Gastrocnemius medialis (tissue), 4 donors: ENCODE measurements around the gene CYP1A1.

Experiments used
- POLR2A ChIP-seq, 2 donors: fragments of 450-650 bp; IDR thresholded peaks; one replicate each; pipeline ENCODE4 v1.6.1; 2017; ENCODE audit warnings: antibody characterized with exemption in 2 of 2, mild to moderate bottlenecking in 2 of 2, moderate library complexity in 2 of 2
- TF ChIP-seq, protein P1 (sequence below), 5 experiments: fragments of 450-650 bp in 3 of 5; fragments of 200-600 bp in 2 of 5; sonication (generic) in 2 of 5; IDR thresholded peaks in 4 of 5; conservative IDR thresholded peaks in 1 of 5; 1 replicate in 4 of 5; 2 replicates in 1 of 5; pipeline ENCODE4 v1.5.1; 2016 to 2019; ENCODE audit warnings: antibody characterized with exemption in 5 of 5, mild to moderate bottlenecking in 3 of 5, moderate library complexity in 3 of 5

DNA sequence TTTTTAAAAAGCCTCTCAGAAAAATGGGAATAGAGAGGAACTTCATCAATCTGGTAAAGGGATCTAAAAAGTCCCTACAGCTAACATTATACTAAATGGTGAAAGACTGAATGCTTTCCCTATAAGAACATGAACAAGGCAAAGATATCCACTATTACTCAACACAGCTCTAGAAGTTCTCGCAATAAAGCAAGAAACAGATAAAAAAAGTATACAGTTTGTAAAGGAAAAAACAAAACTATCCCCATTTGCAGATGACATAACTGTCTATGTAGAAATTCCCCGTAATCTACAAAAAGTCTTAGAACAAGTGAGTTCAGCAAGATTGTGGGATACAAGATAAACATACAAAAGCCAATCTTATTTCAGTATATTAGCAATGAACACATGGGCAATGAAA lies 44.9 kb downstream of the CYP1A1 start:
- TF ChIP-seq, protein P1, sequence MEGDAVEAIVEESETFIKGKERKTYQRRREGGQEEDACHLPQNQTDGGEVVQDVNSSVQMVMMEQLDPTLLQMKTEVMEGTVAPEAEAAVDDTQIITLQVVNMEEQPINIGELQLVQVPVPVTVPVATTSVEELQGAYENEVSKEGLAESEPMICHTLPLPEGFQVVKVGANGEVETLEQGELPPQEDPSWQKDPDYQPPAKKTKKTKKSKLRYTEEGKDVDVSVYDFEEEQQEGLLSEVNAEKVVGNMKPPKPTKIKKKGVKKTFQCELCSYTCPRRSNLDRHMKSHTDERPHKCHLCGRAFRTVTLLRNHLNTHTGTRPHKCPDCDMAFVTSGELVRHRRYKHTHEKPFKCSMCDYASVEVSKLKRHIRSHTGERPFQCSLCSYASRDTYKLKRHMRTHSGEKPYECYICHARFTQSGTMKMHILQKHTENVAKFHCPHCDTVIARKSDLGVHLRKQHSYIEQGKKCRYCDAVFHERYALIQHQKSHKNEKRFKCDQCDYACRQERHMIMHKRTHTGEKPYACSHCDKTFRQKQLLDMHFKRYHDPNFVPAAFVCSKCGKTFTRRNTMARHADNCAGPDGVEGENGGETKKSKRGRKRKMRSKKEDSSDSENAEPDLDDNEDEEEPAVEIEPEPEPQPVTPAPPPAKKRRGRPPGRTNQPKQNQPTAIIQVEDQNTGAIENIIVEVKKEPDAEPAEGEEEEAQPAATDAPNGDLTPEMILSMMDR (IDR thresholded peaks at IDR 0.05 in 4 of 5, conservative IDR thresholded peaks at IDR 0.05 in 1 of 5): no peak
- no peak for TF ChIP-seq POLR2A (IDR thresholded peaks at IDR 0.05)
